ENCODE data around the gene SYT3. TPM values are rescaled to one million over a fixed set of nuclear protein-coding genes. Genes with fewer than 3 reads are reported as not detected.

Gene SYT3
- total and polyA plus RNA-seq, 2 of the 8 experiments (the other 6 are each of a cell fraction or from before 2014, with no cell fraction given), result 6.7 to 17.3 TPM

- H2BK5ac ChIP-seq (ENCODE audit: low read depth, low read length), result no peak overlapping the region; the same call in 1 of the 2 replicates
- no peaks in the 10 kb centered on the region for H3K79me1 ChIP-seq (ENCODE audit: low read depth, low read length)
- peaks cover 3% of the 10 kb centered on the region for H3K23me2 ChIP-seq (ENCODE audit: low read depth, low read length)
- no peak overlapping the region for H2BK120ac ChIP-seq (replicated peaks; ENCODE audit: low read depth, low read length)
- H3K36me3 ChIP-seq (ENCODE audit: control insufficient read depth in 2 of 4, insufficient read depth in 4 of 4, low read length in 3 of 4), result no peaks in the 10 kb centered on the region
- 0 out of 2 replicates have a peak overlapping the region, but pooled peaks have one; percentile 65 for H2BK15ac ChIP-seq (ENCODE audit: low read length)
- no peaks in the 10 kb centered on the region for H4K20me1 ChIP-seq (replicated peaks in 1 of 2; ENCODE audit: control insufficient read depth in 1 of 2, insufficient read depth in 2 of 2, low read length in 2 of 2)
- no peak overlapping the region for H3K4me2 ChIP-seq (ENCODE audit: insufficient read depth in 1 of 2, low read depth in 2 of 2, low read length in 2 of 2)
- no peak overlapping the region for H3K14ac ChIP-seq (ENCODE audit: insufficient read length)
- no peak overlapping the region for H4K5ac ChIP-seq (ENCODE audit: insufficient read length, low read depth, low read length)
- H2BK20ac ChIP-seq (ENCODE audit: low read length), result no peak overlapping the region
- H3K4ac ChIP-seq (replicated peaks; ENCODE audit: insufficient read length, low read depth, low read length), result no peak overlapping the region
- no peak overlapping the region for H3K56ac ChIP-seq (replicated peaks; ENCODE audit: insufficient read length, low read depth, low read length)
- H2AK5ac ChIP-seq (ENCODE audit: low read depth, low read length), result 0 out of 2 replicates have a peak overlapping the region, but pooled peaks have one; percentile 75
- ChIA-PET POLR2A (ENCODE audit: partially characterized antibody) (interaction anchor here (1.2 kb wide), 1 partner anchor 126 kb away, joined by 3 read pairs; no protein-coding TSS in a partner anchor), CTCF (ENCODE audit: partially characterized antibody) (interaction anchor here (0.6 to 2.0 kb wide), 3 partner anchors 107 to 761 kb away, joined by 3 to 5 read pairs (median 4); no protein-coding TSS in a partner anchor)
- no peak overlapping the region for H3K23ac ChIP-seq (ENCODE audit: insufficient read length)
- H3K9ac ChIP-seq (replicated peaks in 1 of 4; ENCODE audit: extremely low read depth in 1 of 4, low read depth in 3 of 4, low read length in 3 of 4), result no peak overlapping the region
- no peaks in the 10 kb centered on the region for H3K79me2 ChIP-seq (ENCODE audit: control insufficient read depth in 1 of 2, insufficient read depth in 2 of 2, low read length in 2 of 2)
- no peaks in the 10 kb centered on the region for H3K9me3 ChIP-seq (ENCODE audit: insufficient read depth in 2 of 2, low read depth in 1 of 2, low read length in 1 of 2)
- H3K27me3 ChIP-seq (replicated peaks in 1 of 4; ENCODE audit: control insufficient read depth in 3 of 4, extremely low read depth in 1 of 4, insufficient read depth in 3 of 4, low read length in 3 of 4), result peaks cover 1 to 31% (median 30%) of the 10 kb centered on the region in 4 experiments
- H3K18ac ChIP-seq (ENCODE audit: extremely low read depth, low read length), result no peak overlapping the region
- H2AFZ ChIP-seq (ENCODE audit: low read length), result no peak overlapping the region
- H2BK12ac ChIP-seq (ENCODE audit: low read depth, low read length), result peak overlapping the region; percentile 12; the same call in 1 of the 2 replicates
- DNase-seq (ENCODE audit: low read depth in 1 of 2, low spot score in 2 of 2) (no peak), FAIRE-seq (no peak)
- H3K4me3 ChIP-seq (ENCODE audit: extremely low read depth in 1 of 4, insufficient read depth in 2 of 4, low read depth in 3 of 4, low read length in 4 of 4), result no peak overlapping the region
- no peak overlapping the region for H4K8ac ChIP-seq (ENCODE audit: extremely low read depth, insufficient read depth, low read length)
- no peak overlapping the region for H3K27ac ChIP-seq (ENCODE audit: low read depth, low read length)
- peaks cover 0 to 10% (median 7%) of the 10 kb centered on the region in 4 experiments; a peak in 5 of 7 replicates for H3K4me1 ChIP-seq (replicated peaks in 1 of 4; ENCODE audit: control insufficient read depth in 3 of 4, insufficient read depth in 4 of 4, low read length in 3 of 4)
- WGBS, 2 experiments (ENCODE audit: extremely low coverage in 1 of 2, insufficient coverage in 1 of 2, insufficient read length in 1 of 2, insufficient replicate concordance in 2 of 2, low coverage in 1 of 2, low lambda C conversion rate in 2 of 2, missing lambda C conversion rate in 1 of 2), result 78% methylated on average over 1 of the region's 1 CpG; no CpG with 5 or more reads in 1 of the 2 experiments
- no peak overlapping the region for H4K91ac ChIP-seq (replicated peaks; ENCODE audit: insufficient read length, low read length)
- TF ChIP-seq KDM1A (IDR thresholded peaks at IDR 0.05; ENCODE audit: borderline replicate concordance, low read length) (peak; percentile 90), SIX5 (IDR thresholded peaks at IDR 0.05; ENCODE audit: low read depth, low read length) (peak; percentile 40), RXRA (IDR thresholded peaks at IDR 0.05; ENCODE audit: insufficient read depth, low read depth, low read length) (no peak), CREB1 (IDR thresholded peaks at IDR 0.05) (no peak), ATF3 (IDR thresholded peaks at IDR 0.05; ENCODE audit: insufficient read depth, low read depth, low read length) (peak; percentile 35; the same call in 1 of the 2 replicates), TEAD4 (IDR thresholded peaks at IDR 0.05; ENCODE audit: low read depth, low read length) (no peak), USF2 (IDR thresholded peaks at IDR 0.05; ENCODE audit: low read length) (peak; percentile 51)
These were observed 37.0 kb upstream of the SYT3 start for GRCh38 chr19:50676625-50677197.

Data from H1 (cell line).